Measurements from ENCODE around the gene HLA-B.

DNA sequence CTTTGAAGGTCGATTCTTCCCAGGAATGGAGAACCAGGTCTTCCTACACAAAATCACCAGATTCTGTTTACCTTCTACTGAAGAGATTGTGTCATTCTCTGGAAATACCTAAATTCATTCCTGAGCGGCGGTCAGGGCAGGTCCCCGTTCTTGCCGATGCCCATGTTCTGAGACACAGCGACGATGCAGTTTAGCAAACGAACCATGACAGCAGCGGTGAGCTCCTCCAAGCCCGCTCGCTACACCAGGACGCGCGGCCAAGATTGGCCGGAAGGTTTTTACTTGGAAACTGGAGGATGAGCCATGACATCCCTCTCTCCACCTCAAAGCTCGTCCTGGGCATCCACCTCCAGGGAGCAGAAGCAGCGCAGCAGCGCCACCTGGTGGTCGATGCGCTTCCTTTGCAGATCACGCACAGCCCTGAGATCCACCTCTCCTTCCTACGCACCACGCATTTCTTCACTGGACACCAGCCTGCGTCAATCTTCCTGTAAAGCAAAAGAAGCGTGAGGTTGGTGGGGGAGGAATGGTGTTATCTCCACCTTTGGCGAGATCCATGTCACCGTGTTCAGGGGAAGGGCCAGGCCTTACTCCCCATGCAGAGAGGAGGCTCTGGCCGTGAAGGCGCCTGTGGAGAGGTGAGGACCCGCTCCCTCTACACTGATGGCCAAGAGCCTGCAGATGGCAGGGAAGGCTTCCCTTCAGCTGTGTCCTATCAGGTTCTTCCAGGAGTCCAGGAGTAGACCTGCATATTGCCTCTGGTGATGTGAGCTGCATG, 9.9 kb upstream of the HLA-B start:
- TF ChIP-seq, protein P1, sequence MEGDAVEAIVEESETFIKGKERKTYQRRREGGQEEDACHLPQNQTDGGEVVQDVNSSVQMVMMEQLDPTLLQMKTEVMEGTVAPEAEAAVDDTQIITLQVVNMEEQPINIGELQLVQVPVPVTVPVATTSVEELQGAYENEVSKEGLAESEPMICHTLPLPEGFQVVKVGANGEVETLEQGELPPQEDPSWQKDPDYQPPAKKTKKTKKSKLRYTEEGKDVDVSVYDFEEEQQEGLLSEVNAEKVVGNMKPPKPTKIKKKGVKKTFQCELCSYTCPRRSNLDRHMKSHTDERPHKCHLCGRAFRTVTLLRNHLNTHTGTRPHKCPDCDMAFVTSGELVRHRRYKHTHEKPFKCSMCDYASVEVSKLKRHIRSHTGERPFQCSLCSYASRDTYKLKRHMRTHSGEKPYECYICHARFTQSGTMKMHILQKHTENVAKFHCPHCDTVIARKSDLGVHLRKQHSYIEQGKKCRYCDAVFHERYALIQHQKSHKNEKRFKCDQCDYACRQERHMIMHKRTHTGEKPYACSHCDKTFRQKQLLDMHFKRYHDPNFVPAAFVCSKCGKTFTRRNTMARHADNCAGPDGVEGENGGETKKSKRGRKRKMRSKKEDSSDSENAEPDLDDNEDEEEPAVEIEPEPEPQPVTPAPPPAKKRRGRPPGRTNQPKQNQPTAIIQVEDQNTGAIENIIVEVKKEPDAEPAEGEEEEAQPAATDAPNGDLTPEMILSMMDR (IDR thresholded peaks at IDR 0.05; ENCODE audit: low read depth, low read length, poor library complexity, severe bottlenecking), result peak; percentile 95
- peak; percentile 75; the same call in 1 of the 2 replicates for TF ChIP-seq EZH2phosphoT487 (IDR thresholded peaks at IDR 0.05; ENCODE audit: borderline replicate concordance, low read length)

All from DOHH2 (cell line).